HepG2 (cell line): ENCODE results near the gene DPH6. TPM values are rescaled to one million over a fixed set of nuclear protein-coding genes. Genes with fewer than 3 reads are reported as not detected.
A peak's percentile ranks its signal among the peaks of the same experiment; 100 is the strongest.

Experiments
- ATAD3A ChIP-seq: sonication (generic); formaldehyde crosslinking; IDR thresholded peaks from 2 replicates; pipeline ENCODE4 v1.4.0; 2020; ENCODE audit warnings: missing genetic modification reagents
- ATF6 ChIP-seq: sonication (generic); formaldehyde crosslinking; conservative IDR thresholded peaks from 2 replicates; pipeline ENCODE4 v1.4.0; 2020; ENCODE audit warnings: missing genetic modification reagents
- CSRNP2 ChIP-seq: sonication (generic); formaldehyde crosslinking; conservative IDR thresholded peaks from 2 replicates; pipeline ENCODE4 v1.8.0; 2022; ENCODE audit warnings: low read depth, missing genetic modification reagents
- LCORL ChIP-seq, 2 experiments: fragments of 450-650 bp in 1 of 2; sonication (generic) in 1 of 2; formaldehyde crosslinking in 1 of 2; IDR thresholded peaks; 2 replicates each; pipeline versions ENCODE4 v1.5.0 to v1.6.1; 2017 to 2020; ENCODE audit warnings: antibody characterized with exemption in 1 of 2, missing genetic modification reagents in 1 of 2
- SNAPC4 ChIP-seq: sonication (generic); formaldehyde crosslinking; IDR thresholded peaks from 2 replicates; pipeline ENCODE4 v1.4.0; 2020; ENCODE audit warnings: mild to moderate bottlenecking, missing genetic modification reagents
- ZBTB42 ChIP-seq: sonication (generic); formaldehyde crosslinking; IDR thresholded peaks from 2 replicates; pipeline ENCODE4 v1.5.0; 2020; ENCODE audit warnings: mild to moderate bottlenecking, missing genetic modification reagents
- ZFP36 ChIP-seq: fragments of 150-350 bp; IDR thresholded peaks from 2 replicates; pipeline ENCODE4 v1.6.1; 2018; ENCODE audit warnings: borderline replicate concordance, low read length, low read depth; ENCODE audit not compliant: partially characterized antibody
- ZKSCAN8 ChIP-seq: IDR thresholded peaks from 2 replicates; pipeline ENCODE4 v1.6.1; 2016; ENCODE audit warnings: borderline replicate concordance, missing genetic modification reagents, missing compliant biosample characterization
- ZNF281 ChIP-seq: sonication (generic); formaldehyde crosslinking; IDR thresholded peaks from 2 replicates; pipeline ENCODE4 v1.4.0; 2020; ENCODE audit warnings: missing genetic modification reagents, borderline replicate concordance
- polyA plus RNA-seq, 8 experiments: library from polyadenylated mRNA; depleted of rRNA in 3 of 8; stranded (reverse) in 7 of 8; unstranded in 1 of 8; fragments of >200 nt; fragmentation: Illumina TruSeq in 4 of 8; extraction: Trizol in 4 of 8; gene quantifications; 2 replicates each; pipeline versions ENCODE4 v1.2.1 to v1.2.3, GENCODE V29; 2011 to 2016; ENCODE audit warnings: low read depth in 4 of 8, missing spikeins in 1 of 8, mixed read lengths in 1 of 8; ENCODE audit not compliant: insufficient read depth in 1 of 8
- total RNA-seq, 5 experiments: library from RNA; depleted of rRNA; stranded (reverse); fragments of >200 nt; fragmentation: Illumina TruSeq; extraction: Trizol; gene quantifications; 2 replicates each; pipeline ENCODE4 v1.2.3, GENCODE V29; 2016; ENCODE audit warnings: low read depth in 1 of 5
- TF ChIP-seq, protein P1 (sequence below): sonication (generic); formaldehyde crosslinking; IDR thresholded peaks from 2 replicates; pipeline ENCODE4 v1.4.0; 2020; ENCODE audit warnings: missing genetic modification reagents, borderline replicate concordance

Gene DPH6
- total and polyA plus RNA-seq, 2 of the 13 experiments (the other 11 are each of a cell fraction or from before 2014, with no cell fraction given): 10.2 to 25.8 TPM

DNA sequence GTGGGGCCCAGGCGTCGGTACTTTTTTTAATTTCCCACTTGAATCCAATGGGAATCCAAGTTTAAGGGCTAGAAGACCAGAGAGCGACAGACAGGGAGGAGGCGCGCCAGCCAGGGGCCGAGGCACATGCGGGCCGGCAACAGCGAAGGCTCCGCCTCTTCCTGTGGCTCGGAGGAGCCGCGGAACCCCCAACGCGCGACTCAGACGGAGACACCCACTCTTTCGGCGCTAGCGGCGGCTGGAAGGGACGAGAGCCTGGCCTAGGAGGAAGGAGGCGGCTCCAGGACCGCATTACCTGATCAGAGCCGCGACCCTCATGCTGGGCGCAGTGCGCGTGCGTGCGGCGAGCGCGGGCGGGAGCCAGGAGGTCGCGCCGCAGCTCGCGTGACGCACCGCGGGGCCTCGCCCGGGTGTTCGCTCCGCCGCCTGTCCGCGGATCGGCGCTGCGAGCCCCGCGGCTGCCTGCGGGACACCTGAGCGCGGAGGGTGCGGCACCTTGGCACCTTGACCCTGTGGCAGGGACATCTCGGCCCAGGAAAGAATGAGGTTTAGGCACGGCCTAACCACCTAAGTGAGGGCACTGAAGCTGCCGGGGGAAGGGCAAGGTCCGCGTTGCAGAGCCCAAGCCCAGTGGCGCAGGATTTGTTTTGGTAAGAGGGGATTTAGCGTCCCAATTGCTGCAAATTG lies at the start of gene DPH6 (continued):
- TF ChIP-seq, protein P1, sequence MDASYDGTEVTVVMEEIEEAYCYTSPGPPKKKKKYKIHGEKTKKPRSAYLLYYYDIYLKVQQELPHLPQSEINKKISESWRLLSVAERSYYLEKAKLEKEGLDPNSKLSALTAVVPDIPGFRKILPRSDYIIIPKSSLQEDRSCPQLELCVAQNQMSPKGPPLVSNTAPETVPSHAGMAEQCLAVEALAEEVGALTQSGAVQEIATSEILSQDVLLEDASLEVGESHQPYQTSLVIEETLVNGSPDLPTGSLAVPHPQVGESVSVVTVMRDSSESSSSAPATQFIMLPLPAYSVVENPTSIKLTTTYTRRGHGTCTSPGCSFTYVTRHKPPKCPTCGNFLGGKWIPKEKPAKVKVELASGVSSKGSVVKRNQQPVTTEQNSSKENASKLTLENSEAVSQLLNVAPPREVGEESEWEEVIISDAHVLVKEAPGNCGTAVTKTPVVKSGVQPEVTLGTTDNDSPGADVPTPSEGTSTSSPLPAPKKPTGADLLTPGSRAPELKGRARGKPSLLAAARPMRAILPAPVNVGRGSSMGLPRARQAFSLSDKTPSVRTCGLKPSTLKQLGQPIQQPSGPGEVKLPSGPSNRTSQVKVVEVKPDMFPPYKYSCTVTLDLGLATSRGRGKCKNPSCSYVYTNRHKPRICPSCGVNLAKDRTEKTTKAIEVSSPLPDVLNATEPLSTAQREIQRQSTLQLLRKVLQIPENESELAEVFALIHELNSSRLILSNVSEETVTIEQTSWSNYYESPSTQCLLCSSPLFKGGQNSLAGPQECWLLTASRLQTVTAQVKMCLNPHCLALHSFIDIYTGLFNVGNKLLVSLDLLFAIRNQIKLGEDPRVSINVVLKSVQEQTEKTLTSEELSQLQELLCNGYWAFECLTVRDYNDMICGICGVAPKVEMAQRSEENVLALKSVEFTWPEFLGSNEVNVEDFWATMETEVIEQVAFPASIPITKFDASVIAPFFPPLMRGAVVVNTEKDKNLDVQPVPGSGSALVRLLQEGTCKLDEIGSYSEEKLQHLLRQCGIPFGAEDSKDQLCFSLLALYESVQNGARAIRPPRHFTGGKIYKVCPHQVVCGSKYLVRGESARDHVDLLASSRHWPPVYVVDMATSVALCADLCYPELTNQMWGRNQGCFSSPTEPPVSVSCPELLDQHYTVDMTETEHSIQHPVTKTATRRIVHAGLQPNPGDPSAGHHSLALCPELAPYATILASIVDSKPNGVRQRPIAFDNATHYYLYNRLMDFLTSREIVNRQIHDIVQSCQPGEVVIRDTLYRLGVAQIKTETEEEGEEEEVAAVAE: no peak
- peak; percentile 27; the same call in 1 of the 2 replicates for TF ChIP-seq LCORL (IDR thresholded peaks at IDR 0.05)
- 0 out of 2 replicates have a peak, but pooled peaks have one; percentile 48 for TF ChIP-seq LCORL (CRISPR knock-in tag; IDR thresholded peaks at IDR 0.05)
- TF ChIP-seq ZFP36: no peak
- TF ChIP-seq CSRNP2 (CRISPR knock-in tag): 0 out of 2 replicates have a peak, but pooled peaks have one; percentile 18
- TF ChIP-seq ZKSCAN8 (CRISPR knock-in tag): peak; percentile 20; the same call in 1 of the 2 replicates
- TF ChIP-seq ZNF281: no peak
- no peak for TF ChIP-seq SNAPC4 (CRISPR knock-in tag)
- TF ChIP-seq ATAD3A: no peak
- no peak; the same call in 1 of the 2 replicates for TF ChIP-seq ZBTB42 (CRISPR knock-in tag)
- no peak for TF ChIP-seq ATF6 (CRISPR knock-in tag)
